ENCODE measurements around the gene MRPL55.

DNA sequence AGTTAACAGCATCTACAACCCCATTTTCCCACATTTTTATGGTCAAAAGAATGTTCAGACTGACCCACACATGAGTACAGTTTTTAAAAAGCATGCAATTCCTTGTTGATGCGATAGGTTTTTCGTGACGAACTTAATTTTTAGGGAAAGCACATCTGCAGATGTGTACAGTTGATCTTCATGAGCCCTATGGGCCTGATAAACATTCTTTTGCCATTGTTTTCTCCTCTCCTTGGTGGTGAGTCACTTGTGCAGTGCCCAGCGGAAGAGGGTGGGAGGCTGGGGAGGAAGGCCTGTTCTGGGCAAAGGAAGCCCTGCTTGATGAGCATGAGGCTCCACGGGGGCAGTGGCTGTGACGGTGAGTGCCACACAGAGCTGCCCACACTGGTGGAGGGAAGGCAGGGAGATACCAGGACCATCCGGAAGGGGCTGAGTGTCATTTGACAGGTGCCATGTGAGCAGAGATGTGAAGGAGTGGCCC lies 21.3 kb downstream of the MRPL55 start:
- TF ChIP-seq CTCF (conservative IDR thresholded peaks at IDR 0.05; ENCODE audit: low read depth, low read length) = peak; percentile 39
- TF ChIP-seq EZH2 (IDR thresholded peaks at IDR 0.05; ENCODE audit: low read length, unreplicated experiment) = no peak
- no peak for TF ChIP-seq EZH2phosphoT487 (IDR thresholded peaks at IDR 0.05; ENCODE audit: borderline replicate concordance, low read length)
